T-helper 1 cell treated with Interleukin-12 subunit alpha and Interleukin-12 subunit beta and Interleukin-4 antibody, amounts not matched to agents 30 ng/mL and 1 ng/mL, for 36 hours (primary cell): ENCODE measurements around the gene DOK7. TPM values are rescaled to one million over a fixed set of nuclear protein-coding genes. Genes with fewer than 3 reads are reported as not detected.
"Not testable (repeated sequence)": the region's sequence is repeated elsewhere in the genome, so short reads cannot be mapped to it uniquely, and the experiment has no call there.

Source experiments
- intact Hi-C: fragments of 100-400 bp; cut with micrococcal nuclease; formaldehyde crosslinking; loops from one replicate; pipeline ENCODE4 v1.15.1; 2024
- total RNA-seq: library from RNA; stranded (reverse); gene quantifications from 2 replicates; pipeline ENCODE4 v1.2.3, GENCODE V29; 2022

DOK7 gene
- total RNA-seq, 1 donor from 2014 or later = not detected

DNA sequence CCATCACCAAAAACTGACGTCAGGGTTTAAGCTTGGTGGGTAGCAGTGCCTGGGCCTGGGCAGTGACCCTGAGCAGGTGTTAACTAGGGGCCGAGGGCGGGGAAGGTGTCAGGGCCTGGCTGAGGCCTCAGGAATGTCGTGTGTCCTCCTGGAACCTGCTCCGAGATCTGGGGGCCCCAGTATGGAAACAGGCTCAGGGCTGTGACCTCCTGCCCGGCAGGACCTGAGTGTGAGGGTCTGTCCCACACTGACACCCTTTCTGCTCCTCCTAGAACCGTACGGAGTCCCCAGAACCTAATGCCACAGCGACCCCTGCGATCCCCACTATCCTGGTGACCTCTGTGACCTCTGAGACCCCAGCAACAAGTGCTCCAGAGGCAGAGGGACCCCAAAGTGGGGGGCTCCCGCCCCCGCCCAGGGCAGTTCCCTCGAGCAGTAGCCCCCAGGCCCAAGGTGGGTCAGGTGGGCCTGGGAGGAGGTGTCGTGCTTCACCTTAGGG, 20.6 kb upstream of the DOK7 start:
- intact Hi-C loops = loop anchor here (2.0 kb wide), 1 partner anchor 38 kb away; no protein-coding TSS in a partner anchor

DNA sequence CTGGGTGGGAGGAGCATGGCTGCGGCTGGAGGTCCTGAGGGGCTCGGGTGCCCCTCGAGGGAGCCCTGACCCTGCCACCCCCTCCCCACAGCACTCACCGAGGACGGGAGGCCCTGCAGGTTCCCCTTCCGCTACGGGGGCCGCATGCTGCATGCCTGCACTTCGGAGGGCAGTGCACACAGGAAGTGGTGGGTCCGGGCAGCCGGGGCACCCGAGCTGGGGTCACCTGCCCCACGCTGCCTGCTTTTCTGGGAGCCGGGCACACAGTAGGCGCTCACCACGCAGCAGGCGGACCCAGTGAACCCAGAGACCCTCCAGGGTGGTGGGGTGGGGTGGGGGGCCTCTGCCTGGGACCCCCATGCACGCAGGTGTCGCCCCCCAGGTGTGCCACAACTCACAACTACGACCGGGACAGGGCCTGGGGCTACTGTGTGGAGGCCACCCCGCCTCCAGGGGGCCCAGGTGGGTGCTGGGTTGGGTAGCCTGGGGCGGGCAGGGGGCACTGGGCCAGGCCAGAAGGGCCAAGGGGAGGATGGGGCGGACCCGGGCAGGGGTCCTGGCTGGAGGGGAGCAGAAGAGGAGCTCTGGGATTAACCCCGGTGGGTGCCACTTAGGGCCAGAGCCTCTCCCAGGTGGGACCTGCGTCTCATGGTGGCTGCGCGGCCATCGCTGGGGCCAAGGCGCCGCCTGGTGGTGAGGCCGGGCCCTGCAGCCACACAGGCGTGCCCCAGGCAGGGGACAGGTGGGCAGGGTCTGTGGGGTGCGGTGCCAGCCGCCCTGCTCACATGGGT, 20.0 kb upstream of the DOK7 start:
- intact Hi-C loops = loop anchor here (1.0 to 2.0 kb wide), 2 partner anchors 38 to 97 kb away; no protein-coding TSS in a partner anchor

DNA sequence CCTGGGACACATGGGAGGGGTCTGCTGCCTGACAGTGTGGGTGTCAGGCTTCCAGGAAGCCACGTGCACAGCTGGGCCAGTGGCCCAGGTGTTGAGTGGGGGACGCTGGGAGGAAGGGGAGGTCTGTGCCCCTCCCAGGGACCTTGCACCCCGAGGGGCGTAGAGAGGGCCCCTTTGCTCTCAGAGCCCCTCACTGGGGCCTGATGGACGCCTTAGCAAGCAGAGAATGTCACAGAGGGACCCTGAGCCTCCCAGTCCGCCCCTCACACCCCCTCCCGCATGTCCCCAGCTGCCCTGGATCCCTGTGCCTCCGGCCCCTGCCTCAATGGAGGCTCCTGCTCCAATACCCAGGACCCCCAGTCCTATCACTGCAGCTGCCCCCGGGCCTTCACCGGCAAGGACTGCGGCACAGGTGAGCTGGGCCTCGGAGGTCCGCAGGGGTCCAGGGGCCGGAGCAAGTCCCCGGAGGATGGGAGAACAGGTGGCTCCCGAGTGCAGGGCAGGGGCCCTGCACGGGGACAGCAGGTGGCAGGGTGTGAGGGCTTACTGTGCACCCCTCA, 19.3 kb upstream of the DOK7 start:
- intact Hi-C loops = loop anchor here (1.0 to 2.0 kb wide), 2 partner anchors 37 to 98 kb away; no protein-coding TSS in a partner anchor

DNA sequence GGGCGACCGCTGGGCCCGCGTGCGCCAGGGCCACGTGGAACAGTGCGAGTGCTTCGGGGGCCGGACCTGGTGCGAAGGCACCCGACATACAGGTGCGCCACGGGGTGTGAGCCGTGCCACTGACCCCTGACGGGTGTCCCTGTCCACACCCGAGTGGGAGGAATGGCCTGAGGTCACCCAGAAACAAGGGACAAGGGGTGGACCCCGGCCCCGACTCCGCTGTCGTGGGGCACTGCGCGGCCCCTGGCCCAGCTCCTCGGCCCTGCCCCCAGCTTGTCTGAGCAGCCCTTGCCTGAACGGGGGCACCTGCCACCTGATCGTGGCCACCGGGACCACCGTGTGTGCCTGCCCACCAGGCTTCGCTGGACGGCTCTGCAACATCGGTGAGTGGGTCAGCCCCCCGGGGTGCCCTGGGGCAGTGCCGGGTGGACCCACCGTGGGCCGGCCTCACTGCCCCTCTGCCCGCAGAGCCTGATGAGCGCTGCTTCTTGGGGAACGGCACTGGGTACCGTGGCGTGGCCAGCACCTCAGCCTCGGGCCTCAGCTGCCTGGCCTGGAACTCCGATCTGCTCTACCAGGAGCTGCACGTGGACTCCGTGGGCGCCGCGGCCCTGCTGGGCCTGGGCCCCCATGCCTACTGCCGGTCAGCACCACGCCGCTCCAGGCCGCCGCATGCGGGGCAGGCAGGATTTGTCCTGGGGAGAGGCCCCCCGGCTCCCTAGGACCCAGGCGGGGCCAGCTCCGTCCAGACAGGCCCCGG, 18.6 kb upstream of the DOK7 start:
- intact Hi-C loops = no loop called here

DNA sequence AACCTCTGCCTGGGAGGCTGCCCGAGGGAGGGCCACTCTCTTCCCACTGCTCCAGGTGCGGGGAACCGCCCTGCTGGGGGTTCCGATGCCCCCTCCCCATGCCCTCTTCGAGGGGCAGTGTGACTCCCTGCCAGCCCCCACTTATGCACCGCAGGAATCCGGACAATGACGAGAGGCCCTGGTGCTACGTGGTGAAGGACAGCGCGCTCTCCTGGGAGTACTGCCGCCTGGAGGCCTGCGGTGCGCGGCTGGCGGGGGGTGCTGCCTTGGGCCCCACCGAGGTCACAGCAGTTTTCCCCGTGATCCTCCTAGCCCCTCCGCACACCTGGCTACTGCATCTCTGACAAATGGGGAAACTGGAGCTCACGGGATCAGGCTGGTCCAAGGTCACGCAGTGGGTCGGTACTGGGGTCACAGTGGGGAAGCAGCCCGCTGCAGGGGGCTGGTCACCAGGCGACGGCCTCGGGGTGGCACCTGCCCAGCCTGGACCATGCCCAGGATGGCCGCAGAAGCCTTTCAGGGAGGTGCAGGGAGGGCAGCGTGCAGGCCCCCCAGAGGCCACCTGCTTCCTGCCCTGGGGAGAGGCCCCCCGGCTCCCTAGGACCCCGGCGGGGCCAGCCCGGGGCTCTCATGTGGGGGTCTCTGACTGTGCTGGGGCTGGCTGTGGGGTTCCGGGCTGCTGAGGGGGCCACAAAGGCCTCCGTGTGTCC, 17.8 kb upstream of the DOK7 start:
- intact Hi-C loops = no loop called here

DNA sequence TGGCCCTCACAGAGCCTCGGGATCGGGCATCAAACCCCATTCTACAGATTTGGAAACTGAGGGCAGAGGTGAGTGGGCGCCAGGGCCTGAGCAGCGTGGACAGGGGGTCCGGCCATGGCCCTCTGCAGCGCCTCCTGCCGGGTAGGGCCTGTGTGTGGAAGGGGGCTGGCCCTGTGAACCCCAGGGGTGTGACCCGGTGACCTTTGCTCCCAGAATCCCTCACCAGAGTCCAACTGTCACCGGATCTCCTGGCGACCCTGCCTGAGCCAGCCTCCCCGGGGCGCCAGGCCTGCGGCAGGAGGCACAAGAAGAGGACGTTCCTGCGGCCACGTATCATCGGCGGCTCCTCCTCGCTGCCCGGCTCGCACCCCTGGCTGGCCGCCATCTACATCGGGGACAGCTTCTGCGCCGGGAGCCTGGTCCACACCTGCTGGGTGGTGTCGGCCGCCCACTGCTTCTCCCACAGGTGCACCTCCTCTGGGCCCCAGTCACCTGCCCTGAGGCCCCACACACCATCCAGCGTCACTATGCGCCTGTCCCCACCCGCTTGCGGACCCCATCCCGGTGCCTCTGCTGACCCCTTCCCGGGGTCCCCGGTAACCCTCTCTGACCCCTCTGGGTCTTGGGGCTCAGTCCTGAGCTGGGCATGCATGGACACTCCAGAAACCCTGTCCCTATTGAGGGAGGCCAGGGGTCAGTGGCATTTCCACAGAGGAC, 17.1 kb upstream of the DOK7 start:
- intact Hi-C loops = no loop called here

DNA sequence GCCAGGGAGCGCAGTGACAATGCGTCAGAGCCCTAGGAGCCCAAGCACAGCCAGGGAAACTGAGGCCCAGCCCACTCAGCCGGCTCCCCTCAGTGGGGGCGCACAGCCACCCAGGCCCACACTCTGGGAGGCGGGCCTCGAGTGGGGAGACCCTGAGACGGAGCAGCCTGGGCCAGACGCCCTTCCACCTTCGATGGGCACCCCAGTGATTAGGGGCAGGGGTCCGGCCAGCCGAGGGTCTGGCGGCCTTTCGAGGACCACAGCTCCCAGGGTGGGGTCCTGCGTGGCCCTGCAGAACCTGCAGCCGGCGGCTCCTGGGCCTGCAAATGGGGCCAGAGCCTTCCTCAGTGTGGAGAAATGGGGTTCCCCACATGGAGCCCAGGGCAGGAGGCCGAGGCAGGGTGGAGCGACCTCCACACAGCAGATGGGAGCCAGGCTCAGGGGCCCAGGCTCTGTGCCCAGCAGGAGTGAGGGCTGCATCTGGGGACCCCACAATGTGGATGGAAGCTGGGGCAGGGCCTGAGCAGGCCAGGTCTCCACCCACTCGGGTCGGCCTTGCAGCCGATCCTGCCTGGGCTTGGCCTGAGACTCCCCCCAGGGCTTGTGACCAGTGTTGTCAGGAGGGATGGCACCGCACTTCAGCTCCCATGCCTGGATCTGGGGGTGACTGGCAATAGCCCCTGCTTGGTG, 16.3 kb upstream of the DOK7 start:
- intact Hi-C loops = no loop called here

DNA sequence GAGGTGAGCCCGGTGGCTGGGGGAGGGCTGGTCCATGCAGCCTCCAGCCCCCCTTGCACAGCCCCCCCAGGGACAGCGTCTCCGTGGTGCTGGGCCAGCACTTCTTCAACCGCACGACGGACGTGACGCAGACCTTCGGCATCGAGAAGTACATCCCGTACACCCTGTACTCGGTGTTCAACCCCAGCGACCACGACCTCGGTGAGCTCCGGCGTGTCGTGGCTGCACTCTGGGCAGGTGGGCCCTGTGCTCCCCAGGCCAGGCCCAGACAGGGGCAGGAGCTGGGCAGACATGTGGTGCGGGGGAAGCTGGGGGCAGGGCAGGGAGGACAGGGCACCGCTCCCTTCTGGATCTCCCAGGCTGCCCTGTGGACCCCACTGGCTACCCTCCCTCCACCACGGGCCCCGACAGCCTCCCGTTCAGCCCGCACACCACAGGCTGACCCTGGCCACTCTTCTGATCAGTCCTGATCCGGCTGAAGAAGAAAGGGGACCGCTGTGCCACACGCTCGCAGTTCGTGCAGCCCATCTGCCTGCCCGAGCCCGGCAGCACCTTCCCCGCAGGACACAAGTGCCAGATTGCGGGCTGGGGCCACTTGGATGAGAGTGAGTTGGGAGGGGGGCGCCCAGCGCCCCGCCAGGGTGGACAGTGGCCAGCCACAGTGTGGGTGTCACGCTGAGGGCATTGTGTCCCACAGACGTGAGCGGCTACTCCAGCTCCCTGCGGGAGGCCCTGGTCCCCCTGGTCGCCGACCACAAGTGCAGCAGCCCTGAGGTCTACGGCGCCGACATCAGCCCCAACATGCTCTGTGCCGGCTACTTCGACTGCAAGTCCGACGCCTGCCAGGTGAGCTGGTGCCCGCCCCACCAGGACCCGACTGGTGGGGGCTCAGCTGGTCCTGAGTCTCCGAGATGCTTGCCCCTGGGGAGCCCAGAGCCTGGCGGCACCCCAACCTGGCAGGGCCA, 15.4 kb upstream of the DOK7 start:
- intact Hi-C loops = no loop called here

DNA sequence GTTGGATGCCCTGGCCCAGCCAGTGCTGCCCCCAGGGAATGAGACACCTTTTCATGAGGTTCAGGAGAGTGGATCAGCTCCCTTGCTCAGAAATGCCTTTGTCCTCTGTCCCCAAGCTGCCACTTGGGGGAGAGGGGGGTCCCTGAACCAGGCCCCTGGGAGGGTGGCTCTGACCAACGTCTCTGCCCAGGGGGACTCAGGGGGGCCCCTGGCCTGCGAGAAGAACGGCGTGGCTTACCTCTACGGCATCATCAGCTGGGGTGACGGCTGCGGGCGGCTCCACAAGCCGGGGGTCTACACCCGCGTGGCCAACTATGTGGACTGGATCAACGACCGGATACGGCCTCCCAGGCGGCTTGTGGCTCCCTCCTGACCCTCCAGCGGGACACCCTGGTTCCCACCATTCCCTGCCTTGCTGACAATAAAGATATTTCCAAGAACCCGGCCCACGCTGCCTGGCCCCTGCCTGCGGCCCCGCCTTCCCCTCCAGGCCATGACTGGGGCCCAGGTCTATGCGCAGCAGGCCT, 14.0 kb upstream of the DOK7 start:
- intact Hi-C loops = no loop called here

DNA sequence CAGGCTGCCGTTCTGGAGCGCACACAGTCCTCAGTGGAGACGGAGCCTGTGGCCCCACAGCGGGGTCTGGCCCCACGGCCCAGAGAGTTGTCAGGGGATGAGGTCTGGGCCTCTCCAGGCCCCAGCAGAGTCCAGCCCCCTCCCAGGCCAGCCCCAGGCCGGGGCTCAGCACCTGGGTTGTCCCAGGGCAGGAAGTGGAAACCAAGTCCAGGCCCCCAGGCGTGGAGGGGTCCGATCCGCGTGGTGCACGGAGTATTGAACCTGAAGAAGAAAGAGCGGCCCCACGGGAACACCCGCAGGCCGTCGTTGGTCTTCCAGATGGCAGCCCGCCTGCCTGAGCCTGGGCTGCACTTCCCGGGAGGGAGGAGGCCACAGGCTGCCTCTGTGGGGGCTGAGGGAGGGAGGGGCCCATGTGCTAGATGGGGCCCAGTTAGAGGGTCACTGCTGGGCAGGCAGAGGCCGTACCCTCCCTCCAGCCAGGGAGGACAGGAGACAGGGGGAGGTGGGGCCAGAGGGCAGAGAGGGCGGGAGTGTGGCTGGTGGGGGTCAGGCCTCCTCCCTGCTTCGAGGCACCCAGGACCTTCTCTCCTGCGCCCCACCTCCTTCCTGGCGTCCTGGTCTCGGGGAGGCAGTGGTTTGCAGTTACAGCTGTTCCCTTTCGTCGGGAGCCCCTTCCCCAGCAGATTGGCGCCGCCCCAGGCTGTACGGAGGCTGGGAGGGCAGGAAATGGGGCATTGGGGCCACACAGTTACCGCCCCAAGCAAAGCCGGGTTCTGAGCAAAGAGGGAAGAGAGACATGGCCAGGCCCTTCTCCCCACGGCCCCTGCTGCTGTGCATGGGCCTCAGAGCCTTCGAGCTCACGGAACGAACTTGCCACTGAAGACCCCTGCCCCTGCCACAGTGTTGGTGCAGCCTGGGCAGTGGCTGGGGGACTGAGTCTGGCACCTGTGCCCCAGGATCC, 13.3 kb upstream of the DOK7 start:
- intact Hi-C loops = no loop called here

DNA sequence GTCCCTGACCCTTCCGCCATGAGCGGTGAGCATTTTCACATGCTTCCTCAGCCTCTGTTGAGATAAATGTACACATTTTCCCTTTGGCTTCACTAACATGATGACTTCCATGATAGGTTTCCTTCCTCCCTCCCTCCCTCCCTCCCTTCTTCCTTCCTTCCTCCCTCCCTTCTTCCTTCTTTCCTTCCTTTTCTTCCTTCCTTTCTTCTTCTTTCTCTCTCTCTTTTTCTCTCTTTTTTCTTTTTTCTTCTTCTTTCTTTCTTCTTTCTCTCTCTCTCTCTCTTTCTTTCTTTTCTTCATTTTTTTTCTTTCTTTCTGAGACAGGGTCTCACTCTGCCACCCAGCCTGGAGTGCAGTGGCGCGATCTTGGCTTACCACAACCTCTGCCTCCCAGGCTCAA, 12.5 kb upstream of the DOK7 start:
- intact Hi-C loops = no loop called here

DNA sequence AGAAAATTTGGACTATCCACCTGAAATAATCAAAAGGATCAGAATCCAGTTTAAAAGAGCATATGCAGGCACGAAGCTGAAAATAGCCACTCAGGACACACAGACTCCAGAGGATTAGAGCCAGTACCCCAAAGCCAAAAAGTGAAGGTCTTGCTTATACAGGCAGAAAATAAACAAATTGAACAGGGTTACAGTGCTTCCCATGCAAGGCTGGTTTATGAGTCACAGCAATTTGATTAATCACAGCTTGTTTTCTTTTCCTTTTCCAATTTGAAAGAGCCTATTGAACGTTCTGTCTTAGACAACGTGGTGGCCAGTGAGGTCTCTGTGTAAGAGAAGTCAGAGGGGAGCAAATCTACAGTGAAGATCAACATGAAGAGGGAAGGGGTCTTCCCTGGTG, 11.2 kb upstream of the DOK7 start:
- intact Hi-C loops = no loop called here

DNA sequence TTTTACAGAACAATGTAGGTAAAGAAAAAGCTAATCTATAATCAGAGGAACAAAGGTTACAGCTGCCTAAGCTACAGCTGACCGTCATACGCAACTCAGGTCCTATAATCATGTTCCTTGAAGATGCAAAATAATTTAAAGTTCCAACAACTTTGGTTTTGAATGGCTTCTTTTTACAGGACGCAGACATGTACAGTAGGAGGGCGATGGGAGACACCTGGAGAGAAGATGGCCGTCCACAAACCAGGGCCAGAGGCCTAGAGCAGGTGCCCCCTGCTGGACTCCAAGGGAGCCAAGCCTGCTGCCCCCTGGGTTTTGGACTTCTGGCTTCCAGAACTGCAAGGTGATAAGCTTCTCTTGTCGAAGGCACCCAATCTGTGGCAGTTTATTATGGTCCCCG, 10.7 kb upstream of the DOK7 start:
- intact Hi-C loops = no loop called here

DNA sequence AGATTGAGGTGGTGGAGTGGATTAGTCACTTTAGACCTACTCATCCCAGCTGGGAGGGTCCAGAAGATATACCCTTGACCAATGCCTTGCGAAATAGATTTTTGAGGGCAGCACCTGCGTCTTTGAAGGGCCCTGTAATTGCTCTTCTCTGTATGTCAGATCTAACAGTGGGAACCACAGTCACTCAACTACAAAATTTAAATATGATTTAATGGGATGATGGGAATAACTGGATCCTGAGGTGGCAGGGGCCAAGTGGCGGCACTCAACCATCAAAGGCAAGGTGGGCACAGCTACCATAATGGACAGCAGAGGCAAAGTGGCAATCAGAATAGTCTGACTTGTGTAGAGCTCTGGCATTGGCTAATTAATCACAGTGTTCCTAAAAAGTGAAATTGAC, 7.5 kb upstream of the DOK7 start:
- intact Hi-C loops = not testable (repeated sequence)

DNA sequence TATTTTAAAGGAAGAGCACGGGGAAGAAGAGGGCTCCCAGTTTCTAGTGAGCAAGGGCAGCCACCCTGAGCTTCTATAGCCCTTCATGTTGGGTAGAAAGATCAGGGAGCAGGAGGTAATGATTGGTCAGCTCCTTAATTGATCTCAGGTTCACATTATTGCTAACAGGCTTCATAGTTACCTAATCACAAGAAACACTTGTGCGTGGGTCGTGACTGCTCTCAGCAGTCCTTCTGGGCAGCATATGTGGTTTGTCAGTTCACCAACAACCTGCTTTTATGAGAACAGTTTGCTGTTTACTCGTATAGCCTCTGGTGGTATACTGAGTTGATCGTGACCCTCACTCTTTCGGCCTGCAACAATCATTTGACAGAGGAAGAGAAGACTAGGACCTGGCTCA, 4.7 kb upstream of the DOK7 start:
- intact Hi-C loops = no loop called here

DNA sequence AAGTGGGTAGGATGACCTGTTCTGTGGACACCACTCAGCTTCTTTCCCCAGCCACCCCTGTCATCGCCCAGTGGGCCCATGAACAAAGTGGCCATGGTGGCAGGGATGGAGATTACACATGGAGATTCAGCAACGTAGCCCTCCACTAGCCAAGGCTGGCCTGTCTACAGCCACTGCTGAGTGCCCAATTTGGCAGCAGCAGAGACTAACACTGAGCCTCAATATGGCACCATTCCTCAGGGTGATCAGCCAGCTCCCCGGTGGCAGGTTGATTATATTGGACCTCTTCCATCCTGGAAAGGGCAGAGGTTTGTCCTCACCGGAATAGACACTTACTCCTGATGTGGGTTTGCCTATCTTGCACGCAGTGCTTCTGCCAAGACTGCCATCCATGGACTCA, 4.0 kb upstream of the DOK7 start:
- intact Hi-C loops = not testable (repeated sequence)

DNA sequence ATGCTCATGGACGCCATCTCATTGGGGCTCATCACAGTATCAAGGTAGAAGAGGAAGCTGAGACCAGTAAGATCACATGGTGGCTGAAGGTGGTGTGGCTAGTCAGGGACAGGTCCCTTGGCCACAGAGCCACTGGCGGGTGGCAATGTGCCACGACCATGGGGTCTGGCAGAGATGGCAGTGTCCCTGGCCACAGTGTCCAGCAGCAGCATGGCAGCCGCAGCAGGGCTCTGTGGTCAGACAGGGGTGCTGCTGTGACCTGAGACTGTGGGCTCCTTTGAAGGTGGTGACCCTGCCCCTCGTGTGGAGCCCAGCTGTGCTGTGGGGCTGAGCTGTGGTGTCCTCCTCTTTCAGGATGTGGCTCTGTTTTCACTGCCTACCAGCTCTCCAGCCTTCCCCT, 2.2 kb upstream of the DOK7 start:
- intact Hi-C loops = no loop called here
